ENCODE measurements around the gene OBSCN.

OBSCN gene

DNA sequence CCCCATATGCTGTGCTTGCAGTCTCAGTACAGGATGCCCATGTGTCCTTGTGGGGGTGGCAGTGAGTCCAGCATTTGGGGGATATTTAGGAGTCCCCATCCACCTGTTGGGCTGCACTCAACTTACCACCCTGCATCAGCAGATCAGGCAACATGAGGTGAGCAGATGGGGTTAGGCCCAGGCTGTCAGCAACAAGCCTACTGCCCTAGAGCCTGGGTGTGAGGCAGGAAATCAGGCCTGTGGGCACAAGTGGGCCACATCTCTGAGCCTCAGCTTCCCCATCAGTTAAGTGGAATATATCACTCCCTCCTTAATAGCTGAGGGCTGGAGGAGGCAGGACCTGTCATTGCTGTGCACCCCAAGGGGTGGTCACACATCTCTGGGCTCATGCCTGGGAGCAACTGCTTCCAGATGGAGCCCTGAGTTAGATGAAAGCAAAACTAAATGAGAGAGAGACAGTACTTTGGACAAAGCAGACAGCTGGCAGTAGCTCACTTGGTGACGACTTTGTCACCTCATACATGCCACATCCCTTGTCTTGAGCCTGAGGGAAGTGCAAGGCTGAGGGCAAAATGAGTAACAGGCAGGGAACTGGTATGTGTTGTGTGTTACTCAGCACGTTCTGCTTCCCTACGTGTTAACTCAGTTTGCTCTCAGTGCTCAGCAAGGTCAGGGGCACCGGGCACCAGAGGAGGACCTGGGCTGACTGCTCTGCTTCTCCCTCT is 150.4 kb downstream of the OBSCN start:
- no peak for DNase-seq (ENCODE audit: low spot score)

DNA sequence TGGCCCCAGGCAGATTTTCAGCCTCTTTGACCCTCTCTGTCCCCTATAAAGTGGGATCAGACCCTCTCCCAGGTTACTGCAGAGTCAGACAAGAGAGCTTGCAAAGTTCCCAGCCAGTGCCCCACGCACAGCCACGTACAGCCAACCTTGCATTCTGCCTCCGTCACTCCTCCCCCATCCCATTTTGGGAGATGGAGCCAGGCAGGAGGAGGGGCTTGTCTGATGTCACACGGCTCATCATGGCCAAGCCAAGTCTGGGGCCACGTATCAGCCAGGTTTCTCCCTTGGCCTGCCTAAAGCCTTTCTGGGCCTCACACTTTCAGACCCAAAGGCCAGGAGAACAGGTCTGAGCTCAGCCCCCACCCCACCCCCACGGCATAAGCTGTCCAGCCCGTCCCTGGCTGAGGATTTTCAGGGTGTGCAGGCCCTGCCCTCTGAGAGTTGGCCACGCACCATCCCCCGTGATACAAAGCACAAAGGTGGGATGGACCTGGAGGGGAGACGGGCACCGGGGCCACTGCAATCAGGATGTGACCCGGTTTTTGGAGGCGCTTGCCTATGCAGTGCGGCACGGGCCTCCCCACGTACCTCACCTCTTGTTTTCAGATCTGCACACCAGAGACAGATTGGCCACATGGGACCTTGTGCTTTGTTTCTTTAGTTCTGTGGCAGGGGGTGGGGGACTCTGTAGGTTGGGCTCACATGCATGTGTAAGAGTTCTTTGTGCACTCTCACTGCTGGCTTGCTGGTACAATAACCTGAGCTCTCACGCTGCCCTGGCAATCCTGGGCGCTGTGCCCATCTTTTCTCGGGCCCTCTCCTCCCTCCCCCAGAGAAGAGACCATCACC is 151.1 kb downstream of the OBSCN start:
- DNase-seq (ENCODE audit: low spot score): no peak

DNA sequence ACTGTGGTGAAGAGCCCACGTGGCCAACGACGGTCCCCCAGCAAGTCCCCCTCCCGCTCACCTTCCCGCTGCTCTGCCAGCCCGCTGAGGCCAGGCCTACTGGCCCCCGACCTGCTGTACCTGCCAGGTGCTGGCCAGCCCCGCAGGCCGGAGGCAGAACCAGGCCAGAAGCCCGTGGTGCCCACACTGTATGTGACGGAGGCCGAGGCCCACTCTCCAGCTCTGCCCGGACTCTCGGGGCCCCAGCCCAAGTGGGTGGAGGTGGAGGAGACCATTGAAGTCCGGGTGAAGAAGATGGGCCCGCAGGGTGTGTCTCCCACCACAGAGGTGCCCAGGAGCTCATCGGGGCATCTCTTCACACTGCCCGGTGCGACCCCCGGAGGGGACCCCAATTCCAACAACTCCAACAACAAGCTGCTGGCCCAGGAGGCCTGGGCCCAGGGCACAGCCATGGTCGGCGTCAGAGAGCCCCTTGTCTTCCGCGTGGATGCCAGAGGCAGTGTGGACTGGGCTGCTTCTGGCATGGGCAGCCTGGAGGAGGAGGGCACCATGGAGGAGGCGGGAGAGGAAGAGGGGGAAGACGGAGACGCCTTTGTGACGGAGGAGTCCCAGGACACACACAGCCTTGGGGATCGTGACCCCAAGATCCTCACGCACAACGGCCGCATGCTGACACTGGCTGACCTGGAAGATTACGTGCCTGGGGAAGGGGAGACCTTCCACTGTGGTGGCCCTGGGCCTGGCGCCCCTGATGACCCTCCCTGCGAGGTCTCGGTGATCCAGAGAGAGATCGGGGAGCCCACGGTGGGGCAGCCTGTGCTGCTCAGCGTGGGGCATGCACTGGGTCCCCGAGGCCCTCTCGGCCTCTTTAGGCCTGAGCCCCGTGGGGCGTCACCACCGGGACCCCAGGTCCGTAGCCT is 152.0 kb downstream of the OBSCN start:
- DNase-seq (ENCODE audit: low spot score): no peak

DNA sequence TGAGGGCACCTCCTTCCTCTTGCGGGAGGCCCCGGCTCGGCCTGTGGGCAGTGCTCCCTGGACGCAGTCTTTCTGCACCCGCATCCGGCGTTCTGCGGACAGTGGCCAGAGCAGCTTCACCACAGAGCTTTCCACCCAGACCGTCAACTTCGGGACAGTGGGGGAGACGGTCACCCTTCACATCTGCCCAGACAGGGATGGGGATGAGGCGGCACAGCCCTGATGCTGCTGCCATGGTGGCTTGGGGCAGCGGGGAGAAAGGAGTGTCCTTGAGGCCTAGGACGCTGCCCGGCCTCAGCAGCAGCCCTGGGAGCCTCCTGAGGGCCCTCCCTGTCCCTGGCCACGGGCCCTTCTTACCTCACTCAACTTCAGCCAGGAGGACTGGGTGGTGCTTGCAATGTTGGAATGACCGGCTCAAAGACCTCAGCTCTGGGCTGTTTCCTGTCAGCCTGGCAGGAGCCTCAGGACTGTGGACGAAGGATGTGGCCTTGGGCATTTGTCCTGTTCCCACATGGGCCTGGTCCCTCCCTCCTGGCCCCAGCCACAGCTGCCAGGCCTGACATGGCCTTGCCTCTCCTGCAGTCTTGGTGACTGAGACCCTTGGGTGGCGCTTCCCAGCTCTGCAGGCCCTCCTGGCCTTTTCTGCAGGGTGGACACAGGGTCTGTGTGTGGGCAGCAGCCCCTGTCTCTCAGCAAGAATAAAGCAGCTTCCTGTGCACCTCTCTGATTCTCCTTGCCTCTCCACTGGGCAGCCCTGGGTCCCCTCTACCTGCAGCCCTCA is 152.9 kb downstream of the OBSCN start:
- DNase-seq (ENCODE audit: low spot score): no peak

DNA sequence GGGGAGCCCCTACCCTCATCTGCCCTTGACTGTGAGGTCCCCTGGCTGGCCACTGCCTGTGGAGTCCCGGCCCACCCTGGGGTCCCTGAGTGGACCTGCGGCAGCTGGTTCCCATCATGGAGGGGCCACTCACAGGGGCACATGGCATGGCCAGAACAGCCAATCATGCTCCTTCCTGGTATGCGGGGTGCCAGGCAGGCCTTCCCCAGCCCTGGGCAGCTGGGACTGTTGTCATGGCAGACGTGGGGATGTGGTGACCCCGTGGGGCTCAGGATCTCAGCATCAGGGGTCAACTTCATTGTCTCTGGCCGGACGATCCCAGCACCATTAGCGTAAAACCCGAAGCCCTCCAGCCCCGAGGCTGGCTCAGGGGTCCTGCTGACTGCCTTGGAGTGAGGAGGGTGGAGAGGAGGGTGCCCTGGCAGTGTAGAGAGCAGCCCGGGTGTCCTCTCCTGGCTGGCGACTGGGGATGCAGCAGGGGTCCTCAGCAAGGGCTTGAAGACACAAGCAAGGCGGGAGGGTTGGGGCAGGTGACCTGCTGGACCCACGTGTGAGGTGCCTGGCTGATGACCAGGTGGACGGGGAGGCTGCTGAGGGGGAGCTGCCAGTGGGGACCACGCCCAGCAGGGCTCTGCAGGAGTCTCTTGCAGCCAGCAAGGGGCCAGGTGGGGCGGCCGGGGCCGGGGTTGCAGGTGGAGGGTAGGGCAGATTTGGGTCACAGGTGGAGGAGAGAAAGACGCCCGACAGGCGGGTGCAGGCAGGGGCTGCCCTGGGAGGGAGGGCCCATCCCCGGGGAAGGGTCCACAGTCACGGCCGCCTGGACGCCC is 153.7 kb downstream of the OBSCN start:
- no peak for DNase-seq (ENCODE audit: low spot score)

DNA sequence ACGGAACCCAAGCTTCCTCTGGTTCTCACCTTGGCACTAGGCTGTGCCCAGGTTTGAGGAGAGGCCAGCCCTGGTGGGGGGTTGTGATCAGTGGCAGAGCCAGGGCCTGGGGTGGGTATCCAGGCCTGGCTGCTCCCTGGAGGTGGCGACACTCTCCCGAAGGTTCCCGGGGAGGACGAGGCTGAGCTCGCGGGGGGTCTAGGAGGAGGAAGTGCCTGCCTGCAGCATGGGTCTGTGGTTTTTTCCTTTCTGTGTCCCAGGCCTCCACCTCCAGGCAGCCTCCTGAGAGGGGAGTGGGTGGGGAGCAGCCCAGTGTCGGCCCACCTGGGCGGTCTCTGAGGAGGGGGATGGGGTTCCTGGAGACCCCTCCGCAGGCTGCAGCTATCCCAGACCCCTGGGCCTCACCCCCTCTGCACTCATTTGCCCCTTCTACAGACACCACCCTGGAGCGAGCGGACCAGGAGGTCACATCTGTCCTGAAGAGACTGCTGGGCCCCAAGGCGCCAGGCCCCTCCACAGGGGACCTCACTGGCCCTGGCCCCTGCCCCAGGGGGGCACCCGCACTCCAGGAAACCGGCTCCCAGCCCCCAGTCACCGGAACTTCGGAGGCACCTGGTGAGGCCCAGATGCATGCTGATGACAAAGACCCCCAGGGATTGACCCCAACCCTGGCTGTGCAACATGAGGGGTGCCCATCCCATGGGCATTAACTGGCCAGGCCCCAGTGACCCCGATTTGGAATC is 154.5 kb downstream of the OBSCN start:
- no peak for DNase-seq (ENCODE audit: low spot score)

DNA sequence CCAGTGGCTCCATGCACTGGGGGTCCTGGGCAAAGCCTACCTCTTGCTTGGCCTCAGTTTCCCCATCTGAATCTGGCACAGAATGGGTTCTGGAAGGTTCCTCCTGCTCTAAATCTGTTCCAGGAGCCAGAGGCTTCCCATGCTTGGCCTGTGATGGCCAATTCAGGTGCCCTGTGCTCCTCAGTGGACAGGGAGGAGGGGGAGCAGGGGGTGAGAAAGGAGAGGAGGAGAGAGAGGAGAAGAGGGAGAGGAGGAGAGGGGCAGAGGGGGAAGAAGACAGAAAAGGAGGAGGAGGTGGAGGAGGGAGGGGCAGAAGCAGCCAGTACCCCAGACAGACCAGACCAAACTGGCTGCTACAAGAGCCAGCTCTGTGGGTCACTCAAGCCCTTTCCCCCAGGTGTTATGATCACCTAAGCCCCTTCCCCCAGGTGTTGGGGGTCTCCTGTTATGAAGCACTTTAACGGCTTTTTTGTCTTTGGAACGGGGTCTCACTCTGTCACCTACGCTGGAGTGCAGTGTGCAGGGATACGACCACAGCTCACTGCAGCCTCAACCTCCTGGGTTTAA is 155.1 kb downstream of the OBSCN start:
- DNase-seq (ENCODE audit: low spot score): no peak

DNA sequence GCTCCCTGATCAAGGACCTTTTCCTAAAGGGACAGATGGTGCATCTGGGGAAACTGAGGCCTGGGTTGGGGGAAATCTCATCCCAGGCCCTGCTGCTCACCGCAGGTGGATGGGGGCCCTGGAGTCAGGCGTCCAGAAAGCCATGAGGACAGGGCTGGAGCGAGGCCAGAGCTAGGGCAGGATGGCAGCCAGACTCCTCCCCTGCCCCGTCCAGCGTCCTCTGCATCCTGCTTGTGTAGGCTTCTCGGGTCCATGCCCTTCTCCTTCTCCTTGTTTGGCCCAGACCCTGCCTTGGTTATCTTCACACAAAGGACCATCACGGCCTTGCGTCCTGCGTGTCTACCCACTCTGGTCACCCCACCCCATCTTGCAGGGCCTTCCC is 155.8 kb downstream of the OBSCN start:
- DNase-seq (ENCODE audit: low spot score): no peak

DNA sequence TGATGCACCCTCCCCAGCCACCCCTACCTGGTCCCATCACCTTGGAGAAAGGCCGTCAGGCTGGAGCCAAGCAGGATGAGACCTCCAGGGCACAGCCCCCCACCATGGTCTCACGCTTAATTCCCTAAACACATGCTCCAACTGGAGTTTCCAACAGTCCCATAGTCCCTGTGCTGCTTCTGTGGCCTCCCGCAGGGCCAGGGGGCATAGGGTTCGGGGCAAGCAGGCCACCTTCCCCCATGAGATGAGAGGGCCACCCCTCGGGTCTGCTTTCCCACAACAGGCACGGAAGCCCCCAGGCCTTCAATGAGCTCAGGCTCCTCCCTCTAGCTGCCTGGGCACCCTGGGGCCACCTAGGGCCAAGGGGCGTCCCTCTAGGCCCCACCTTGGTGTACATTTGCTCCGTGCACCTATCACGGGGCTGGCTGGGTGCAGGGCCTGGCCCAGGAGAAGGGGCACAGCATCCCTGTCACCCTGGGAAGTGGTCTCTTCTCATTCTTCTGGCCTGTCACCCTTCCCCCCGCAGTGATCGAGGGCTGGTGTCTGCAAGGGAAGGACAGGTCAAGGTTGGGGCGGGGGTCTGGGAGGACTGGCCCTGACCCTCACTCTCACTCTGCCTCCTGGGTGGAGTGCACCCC is 156.3 kb downstream of the OBSCN start:
- DNase-seq (ENCODE audit: low spot score): no peak

DNA sequence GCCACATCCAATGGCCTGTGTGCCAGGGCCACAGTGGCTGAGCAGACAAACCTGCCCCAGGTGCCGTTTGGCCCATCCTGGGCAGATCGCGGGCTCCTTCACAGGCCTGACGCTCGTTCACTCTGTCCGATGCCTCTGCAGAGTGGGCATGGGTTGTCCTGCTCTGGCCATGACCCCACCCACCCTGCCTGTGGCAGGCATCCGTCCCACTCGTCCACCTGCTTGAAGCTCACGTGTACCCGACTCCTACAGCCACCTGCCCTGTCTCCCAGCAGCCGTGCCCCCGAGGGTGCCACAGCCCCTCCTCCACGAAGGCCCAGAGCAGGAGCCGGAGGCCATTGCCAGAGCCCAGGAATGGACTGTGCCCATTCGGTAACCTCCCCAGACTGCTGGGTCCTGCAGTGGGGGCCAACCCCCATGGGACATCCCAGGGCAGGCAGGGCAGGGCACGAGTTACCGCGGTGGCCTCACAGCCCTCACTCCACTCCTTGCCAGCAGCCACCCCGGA is 156.9 kb downstream of the OBSCN start:
- DNase-seq (ENCODE audit: low spot score): no peak

DNA sequence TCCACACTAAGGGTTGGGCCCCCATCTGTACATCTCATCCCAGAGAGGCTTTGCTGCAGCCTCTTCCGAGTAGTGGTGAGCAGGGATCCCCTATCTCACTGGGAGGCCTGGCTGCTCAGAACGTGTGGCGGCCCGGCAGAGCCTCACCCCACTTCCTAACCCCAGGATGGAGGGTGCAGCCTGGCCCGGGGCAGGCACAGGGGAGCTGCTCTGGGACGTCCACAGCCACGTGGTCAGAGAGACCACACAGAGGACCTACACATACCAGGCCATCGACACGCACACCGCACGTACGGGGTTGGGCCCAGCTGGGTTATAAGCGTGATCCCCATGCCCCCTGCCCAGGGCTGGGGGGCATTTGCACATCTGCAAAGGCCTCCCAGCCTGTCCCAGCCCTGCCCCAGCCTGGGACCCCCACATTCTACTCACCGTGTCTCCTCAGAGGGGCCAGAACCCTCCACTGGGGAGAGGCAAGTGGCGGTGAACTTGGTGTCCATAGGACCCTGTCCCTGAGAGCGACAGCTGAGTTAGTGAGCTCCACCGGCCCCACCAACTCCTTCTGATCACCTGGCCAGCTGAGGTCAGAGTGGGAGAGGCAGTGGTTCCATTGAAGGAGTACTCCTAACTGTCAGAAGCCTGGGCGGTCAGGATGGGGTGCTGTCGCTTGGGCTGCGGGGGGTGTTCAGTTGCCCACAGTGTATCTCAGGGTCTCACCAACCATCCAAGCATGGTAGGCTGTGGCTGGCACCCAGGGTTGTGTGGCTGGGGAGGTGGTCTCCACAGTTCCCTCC is 157.6 kb downstream of the OBSCN start:
- DNase-seq (ENCODE audit: low spot score): no peak

DNA sequence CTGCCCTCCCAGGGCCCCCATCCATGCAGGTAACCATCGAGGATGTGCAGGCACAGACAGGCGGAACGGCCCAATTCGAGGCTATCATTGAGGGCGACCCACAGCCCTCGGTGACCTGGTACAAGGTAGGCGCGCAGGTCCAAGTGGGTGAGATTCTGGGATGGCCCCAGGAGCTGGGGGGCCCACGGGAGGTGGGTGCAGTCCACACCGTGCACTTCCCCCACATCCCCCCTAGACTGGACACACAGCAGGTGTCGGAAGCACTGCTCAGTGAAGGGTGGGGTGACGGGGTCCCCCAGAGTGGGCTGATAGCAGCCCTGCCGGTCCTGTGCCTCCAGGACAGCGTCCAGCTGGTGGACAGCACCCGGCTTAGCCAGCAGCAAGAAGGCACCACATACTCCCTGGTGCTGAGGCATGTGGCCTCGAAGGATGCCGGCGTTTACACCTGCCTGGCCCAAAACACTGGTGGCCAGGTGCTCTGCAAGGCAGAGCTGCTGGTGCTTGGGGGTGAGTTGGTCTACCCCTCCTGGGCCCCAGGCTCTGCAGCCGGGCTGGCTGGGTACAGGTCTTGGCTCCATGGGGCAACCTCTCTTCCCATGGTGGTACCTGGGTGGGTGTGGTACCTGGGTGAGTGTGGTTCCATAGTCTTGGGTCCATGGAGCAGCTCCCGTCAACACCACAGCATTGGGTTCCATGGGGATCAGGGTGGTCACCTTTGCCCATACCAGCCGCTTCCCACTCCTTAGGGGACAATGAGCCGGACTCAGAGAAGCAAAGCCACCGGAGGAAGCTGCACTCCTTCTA is 158.4 kb downstream of the OBSCN start:
- no peak for DNase-seq (ENCODE audit: low spot score)

DNA sequence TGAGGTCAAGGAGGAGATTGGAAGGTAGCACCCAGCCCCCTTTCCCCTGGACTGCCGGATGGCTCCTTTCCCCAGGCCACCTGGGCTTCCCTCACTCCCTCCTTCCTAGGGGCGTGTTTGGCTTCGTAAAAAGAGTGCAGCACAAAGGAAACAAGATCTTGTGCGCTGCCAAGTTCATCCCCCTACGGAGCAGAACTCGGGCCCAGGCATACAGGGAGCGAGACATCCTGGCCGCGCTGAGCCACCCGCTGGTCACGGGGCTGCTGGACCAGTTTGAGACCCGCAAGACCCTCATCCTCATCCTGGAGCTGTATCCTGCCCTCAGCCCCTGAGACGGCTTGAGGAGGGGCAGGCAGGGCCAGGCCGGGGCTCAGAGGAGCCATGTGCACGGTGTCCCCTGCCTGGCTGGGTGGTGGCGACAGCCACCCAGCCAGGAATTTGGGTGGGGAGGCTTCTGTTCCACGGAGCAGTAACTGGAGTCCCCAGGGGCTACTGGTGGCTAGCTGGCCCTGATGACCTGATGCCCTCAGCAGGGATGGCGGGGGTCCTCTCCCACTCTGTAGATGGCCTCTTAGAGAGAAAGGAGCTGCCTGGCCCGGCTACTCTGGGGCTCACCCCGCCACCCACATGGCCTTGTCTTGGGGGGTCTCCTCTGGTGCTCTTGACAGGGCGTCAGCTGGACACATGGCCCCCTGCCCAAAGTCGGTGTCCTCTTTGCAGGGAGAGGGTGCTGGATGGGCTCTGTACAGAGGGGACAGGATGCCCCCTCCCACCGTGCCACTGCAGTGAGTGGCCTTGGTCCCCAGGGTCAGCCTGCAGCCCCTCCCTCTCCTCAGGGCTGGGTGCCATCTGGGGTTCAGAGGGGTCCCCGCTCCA is 159.3 kb downstream of the OBSCN start:
- no peak for DNase-seq (ENCODE audit: low spot score)

DNA sequence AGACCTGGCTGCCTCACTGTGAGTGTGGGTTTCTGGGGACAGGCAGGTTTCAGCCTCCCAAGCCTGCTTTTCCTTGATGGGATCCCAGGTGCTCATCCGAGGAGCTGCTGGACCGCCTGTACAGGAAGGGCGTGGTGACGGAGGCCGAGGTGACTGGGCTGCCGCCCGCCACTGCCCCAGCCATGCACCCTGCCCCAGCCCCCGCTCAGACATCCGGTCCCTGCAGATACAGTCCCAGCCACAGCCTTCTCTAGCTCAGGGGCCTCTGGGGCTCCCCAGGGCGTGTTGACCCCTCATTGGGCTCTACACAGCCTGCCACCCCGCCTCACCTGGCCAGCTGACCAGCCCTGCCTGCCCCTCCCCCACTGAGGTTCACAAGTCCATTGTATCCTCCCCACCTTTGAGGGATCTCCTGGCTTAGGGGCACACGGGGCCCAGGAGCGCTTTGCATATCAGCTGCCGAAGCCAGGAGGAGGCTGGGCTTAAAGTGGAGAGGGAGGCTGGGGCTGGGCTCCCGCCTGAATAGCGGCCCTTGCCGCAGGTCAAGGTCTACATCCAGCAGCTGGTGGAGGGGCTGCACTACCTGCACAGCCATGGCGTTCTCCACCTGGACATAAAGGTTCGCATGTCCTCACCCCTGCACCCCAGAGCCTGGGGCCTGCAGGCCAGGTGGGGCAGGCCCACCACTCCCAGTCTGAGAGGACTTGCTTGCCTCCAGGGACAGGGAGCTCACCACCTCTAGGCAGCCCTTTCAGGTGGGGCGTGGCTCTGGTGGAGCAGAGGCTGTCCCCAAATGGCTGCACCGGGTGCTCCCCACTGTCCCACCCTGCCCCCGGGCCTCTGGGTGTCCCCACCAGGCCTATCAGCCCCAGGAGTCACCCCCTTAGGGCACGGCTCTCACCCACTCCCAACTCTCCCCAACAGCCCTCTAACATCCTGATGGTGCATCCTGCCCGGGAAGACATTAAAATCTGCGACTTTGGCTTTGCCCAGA is 160.3 kb downstream of the OBSCN start:
- no peak for DNase-seq (ENCODE audit: low spot score)

All from putamen (tissue), 1 donor.